HEK293T (cell line): ENCODE results near the gene EDA.

ENCODE experiments used
- ARNT ChIP-seq: fragments of 450-650 bp; IDR thresholded peaks from 2 replicates; pipeline ENCODE4 v1.6.1; 2017; ENCODE audit warnings: mild to moderate bottlenecking
- BHLHE40 ChIP-seq: fragments of 450-650 bp; IDR thresholded peaks from 2 replicates; pipeline ENCODE4 v1.6.1; 2016; ENCODE audit warnings: mild to moderate bottlenecking, moderate library complexity, borderline replicate concordance
- CTBP1 ChIP-seq: fragments of 450-650 bp; IDR thresholded peaks from 2 replicates; pipeline ENCODE4 v1.6.1; 2016; ENCODE audit warnings: borderline replicate concordance
- ELF4 ChIP-seq: fragments of 450-650 bp; IDR thresholded peaks from 2 replicates; pipeline ENCODE4 v1.6.1; 2017; ENCODE audit warnings: antibody characterized with exemption
- L3MBTL2 ChIP-seq: fragments of 450-650 bp; conservative IDR thresholded peaks from 2 replicates; pipeline ENCODE4 v1.6.1; 2016; ENCODE audit warnings: mild to moderate bottlenecking
- LEF1 ChIP-seq: fragments of 450-650 bp; IDR thresholded peaks from 2 replicates; pipeline ENCODE4 v1.6.1; 2017; ENCODE audit warnings: mild to moderate bottlenecking, borderline replicate concordance
- SP1 ChIP-seq: fragments of 450-650 bp; IDR thresholded peaks from 2 replicates; pipeline ENCODE4 v1.6.1; 2017

DNA sequence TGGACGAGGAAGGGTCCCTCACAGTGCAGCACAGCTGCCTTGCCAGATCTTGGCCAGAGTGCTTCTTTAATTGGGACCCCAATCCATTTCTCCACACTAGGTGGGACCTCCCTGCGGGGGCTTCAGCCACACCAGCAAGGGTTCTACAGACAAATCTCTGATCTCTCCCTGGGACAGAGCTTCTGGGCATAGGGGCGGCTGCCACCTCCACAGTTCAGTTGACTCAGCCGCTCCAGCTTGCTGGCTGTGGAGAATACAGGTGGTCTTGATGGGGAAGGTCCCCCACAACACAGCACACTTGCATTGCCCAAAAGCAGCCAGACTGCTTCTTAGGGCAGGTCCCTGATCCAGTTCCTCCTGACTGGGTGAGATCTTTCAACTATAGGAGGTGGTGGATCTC is 199.6 kb downstream of the EDA start:
- TF ChIP-seq BHLHE40 = no peak
- TF ChIP-seq ARNT = no peak
- no peak for TF ChIP-seq SP1
- no peak for TF ChIP-seq ELF4
- no peak for TF ChIP-seq L3MBTL2
- no peak for TF ChIP-seq LEF1
- TF ChIP-seq CTBP1 = no peak
